ENCODE data around the gene RSPH9. TPM values are rescaled to one million over a fixed set of nuclear protein-coding genes. Genes with fewer than 3 reads are reported as not detected.

The RSPH9 gene
- total RNA-seq, 1 donor from 2014 or later = 0.22 TPM

DNA sequence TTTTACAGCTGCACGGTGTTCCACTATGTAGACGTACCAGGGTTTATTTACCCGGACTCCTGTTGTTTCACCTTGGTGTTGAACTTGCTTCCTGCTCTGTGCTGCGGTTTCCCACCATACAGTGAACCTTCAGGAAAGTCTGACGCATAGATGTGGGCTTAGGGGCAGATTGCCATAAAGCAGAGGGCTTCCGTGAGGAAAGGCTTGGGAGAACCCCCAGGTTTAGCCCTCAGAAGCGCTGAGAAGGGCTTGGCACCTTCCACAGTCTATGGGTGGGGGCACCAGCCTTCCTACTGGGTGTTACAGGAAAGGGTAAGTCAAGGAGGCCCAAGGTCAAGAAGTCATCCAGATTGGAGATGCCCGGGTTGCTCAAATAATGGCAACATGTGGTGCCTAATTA is 62.0 kb downstream of the RSPH9 start:
- H3K36me3 Mint-ChIP-seq (ENCODE audit: unreplicated experiment) = peaks cover 6% of the 10 kb centered on the region
- no peak for TF ChIP-seq CTCF (IDR thresholded peaks at IDR 0.05; ENCODE audit: partially characterized antibody, unreplicated experiment)
- peaks cover 11% of the 10 kb centered on the region for H3K4me1 Mint-ChIP-seq (ENCODE audit: low read depth, unreplicated experiment)
- H3K27me3 Mint-ChIP-seq (ENCODE audit: unreplicated experiment) = peaks cover 6% of the 10 kb centered on the region
- DNase-seq = no peak
- H3K9me3 Mint-ChIP-seq (ENCODE audit: unreplicated experiment) = peaks cover 4% of the 10 kb centered on the region
- H3K27ac Mint-ChIP-seq (ENCODE audit: unreplicated experiment) = no peak overlapping the region
- H3K4me3 Mint-ChIP-seq (ENCODE audit: unreplicated experiment) = no peak overlapping the region

- TF ChIP-seq CTCF (IDR thresholded peaks at IDR 0.05; ENCODE audit: partially characterized antibody, unreplicated experiment) = no peak
- Mint-ChIP-seq H3K27ac (ENCODE audit: unreplicated experiment) (no peak overlapping the region), H3K4me3 (ENCODE audit: unreplicated experiment) (no peak overlapping the region), H3K4me1 (ENCODE audit: low read depth, unreplicated experiment) (peaks cover 6% of the 10 kb centered on the region), H3K36me3 (ENCODE audit: unreplicated experiment) (peaks cover 6% of the 10 kb centered on the region), H3K9me3 (ENCODE audit: unreplicated experiment) (peaks cover 4% of the 10 kb centered on the region), H3K27me3 (ENCODE audit: unreplicated experiment) (peaks cover 6% of the 10 kb centered on the region)
- DNase-seq = no peak
These were observed 62.4 kb downstream of the RSPH9 start for GRCh38 chr6:43707269-43707668.

- peaks cover 4% of the 10 kb centered on the region for H3K9me3 Mint-ChIP-seq (ENCODE audit: unreplicated experiment)
- no peak overlapping the region for H3K27ac Mint-ChIP-seq (ENCODE audit: unreplicated experiment)
- TF ChIP-seq CTCF (IDR thresholded peaks at IDR 0.05; ENCODE audit: partially characterized antibody, unreplicated experiment) = no peak
- H3K4me1 Mint-ChIP-seq (ENCODE audit: low read depth, unreplicated experiment) = peaks cover 2% of the 10 kb centered on the region
- peaks cover 9% of the 10 kb centered on the region for H3K27me3 Mint-ChIP-seq (ENCODE audit: unreplicated experiment)
- no peak overlapping the region for H3K4me3 Mint-ChIP-seq (ENCODE audit: unreplicated experiment)
- H3K36me3 Mint-ChIP-seq (ENCODE audit: unreplicated experiment) = peaks cover 6% of the 10 kb centered on the region
- no peak for DNase-seq
These were observed 62.9 kb downstream of the RSPH9 start for GRCh38 chr6:43707767-43708166.

DNA sequence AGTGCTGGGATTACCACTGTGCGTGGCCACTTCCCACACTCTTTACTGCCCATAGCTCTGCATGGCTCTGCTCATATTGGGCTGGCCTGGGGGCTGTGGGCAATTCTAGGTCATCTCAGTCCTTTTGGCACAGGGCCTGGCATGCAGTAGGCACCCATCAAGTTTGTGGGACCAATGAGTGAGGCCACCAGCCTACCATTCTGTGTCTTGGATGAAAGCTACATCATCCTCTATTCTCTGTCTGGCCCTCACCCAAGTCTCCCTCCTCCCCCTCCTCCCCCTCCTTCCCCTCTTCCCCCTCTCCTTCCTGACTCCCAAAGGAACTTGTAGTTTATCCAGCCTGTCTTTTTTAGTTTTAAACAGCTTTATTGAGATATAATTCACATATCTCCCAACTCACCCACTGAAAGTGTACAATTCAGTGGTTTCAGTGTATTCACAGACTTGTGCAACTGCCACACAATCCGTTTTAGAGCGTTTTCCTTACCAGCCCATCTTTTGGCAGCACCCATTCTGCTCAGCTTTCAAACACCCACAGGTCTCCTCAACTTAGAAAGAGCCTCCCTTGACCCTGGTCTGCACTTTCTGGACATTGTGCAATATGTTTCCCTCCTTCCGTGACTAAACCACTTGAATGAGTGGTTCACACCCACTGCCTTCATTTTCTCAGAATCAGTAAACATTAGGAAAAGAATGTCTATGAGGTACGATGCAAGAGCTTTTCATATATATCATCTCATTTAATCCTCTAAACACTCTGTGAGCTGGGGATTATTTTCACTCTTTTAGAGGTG is 64.2 kb downstream of the RSPH9 start:
- TF ChIP-seq CTCF (IDR thresholded peaks at IDR 0.05; ENCODE audit: partially characterized antibody, unreplicated experiment) = no peak
- Mint-ChIP-seq H3K27ac (ENCODE audit: unreplicated experiment) (no peak overlapping the region), H3K4me1 (ENCODE audit: low read depth, unreplicated experiment) (no peaks in the 10 kb centered on the region), H3K36me3 (ENCODE audit: unreplicated experiment) (peaks cover 6% of the 10 kb centered on the region), H3K9me3 (ENCODE audit: unreplicated experiment) (peaks cover 2% of the 10 kb centered on the region), H3K27me3 (ENCODE audit: unreplicated experiment) (peaks cover 9% of the 10 kb centered on the region), H3K4me3 (ENCODE audit: unreplicated experiment) (no peak overlapping the region)
- no peak for DNase-seq

- no peak for DNase-seq
- Mint-ChIP-seq H3K4me3 (ENCODE audit: unreplicated experiment) (no peak overlapping the region), H3K27me3 (ENCODE audit: unreplicated experiment) (peaks cover 7% of the 10 kb centered on the region), H3K9me3 (ENCODE audit: unreplicated experiment) (peaks cover 2% of the 10 kb centered on the region), H3K27ac (ENCODE audit: unreplicated experiment) (no peak overlapping the region), H3K36me3 (ENCODE audit: unreplicated experiment) (peaks cover 6% of the 10 kb centered on the region), H3K4me1 (ENCODE audit: low read depth, unreplicated experiment) (no peaks in the 10 kb centered on the region)
- no peak for TF ChIP-seq CTCF (IDR thresholded peaks at IDR 0.05; ENCODE audit: partially characterized antibody, unreplicated experiment)
These were observed 64.9 kb downstream of the RSPH9 start for GRCh38 chr6:43709654-43710303.
